HEK293 (cell line): Measurements from ENCODE around the gene SLC20A1.

ENCODE experiments used
- BCL11A ChIP-seq: fragments of 450-650 bp; formaldehyde crosslinking; IDR thresholded peaks from 2 replicates; pipeline ENCODE4 v1.5.1; 2016; ENCODE audit warnings: low read depth, missing biosample characterization, missing genetic modification characterization
- REPIN1 ChIP-seq: fragments of 450-650 bp; formaldehyde crosslinking; IDR thresholded peaks from 2 replicates; pipeline ENCODE4 v1.5.1; 2017; ENCODE audit warnings: missing biosample characterization, missing genetic modification characterization, low read depth
- SP7 ChIP-seq: fragments of 450-650 bp; formaldehyde crosslinking; IDR thresholded peaks from 2 replicates; pipeline ENCODE4 v1.5.1; 2016; ENCODE audit warnings: missing biosample characterization, missing genetic modification characterization
- ZBTB48 ChIP-seq: fragments of 450-650 bp; formaldehyde crosslinking; IDR thresholded peaks from 2 replicates; pipeline ENCODE4 v1.5.1; 2016; ENCODE audit warnings: missing biosample characterization, missing genetic modification characterization

DNA sequence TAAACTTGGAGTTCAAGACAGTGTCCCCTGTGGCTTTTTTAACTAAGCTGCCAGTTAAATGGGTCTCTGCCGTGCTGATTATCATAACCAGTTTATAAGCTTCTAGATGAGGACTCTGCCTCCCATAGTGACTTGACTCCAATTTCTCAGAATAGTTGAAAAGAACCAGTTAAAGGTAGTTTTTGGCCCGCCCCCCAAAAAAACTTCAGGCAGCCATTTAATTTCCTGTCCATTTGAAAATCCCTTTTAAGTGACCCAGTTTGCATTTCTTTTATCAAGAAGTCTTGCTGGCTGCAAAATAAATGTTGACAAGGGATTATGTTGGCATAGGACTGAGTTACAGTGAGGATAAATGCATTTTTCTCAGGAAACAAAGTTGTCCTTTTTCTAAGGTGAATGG lies 2.3 kb downstream of the SLC20A1 start:
- TF ChIP-seq REPIN1 (tag by site-specific recombination) (no peak), BCL11A (tag by site-specific recombination) (no peak), ZBTB48 (tag by site-specific recombination) (no peak), SP7 (tag by site-specific recombination) (no peak)
